KMS-11 (cell line): ENCODE data around the gene FBXO31.

Source experiments
- H2AFZ ChIP-seq: fragments of 200-600 bp; sonication (generic); 2 replicates; pipeline ENCODE4 v1.6.1; 2016; ENCODE audit warnings: antibody characterized with exemption, mixed run types, low read depth
- H3K27ac ChIP-seq: fragments of 200-600 bp; sonication (generic); 2 replicates; pipeline ENCODE4 v1.6.1; 2016; ENCODE audit warnings: mild to moderate bottlenecking, mixed run types
- H3K27me3 ChIP-seq: fragments of 200-600 bp; sonication (generic); 2 replicates; pipeline ENCODE4 v1.6.1; 2017; ENCODE audit warnings: mild to moderate bottlenecking, low read depth, mixed run types, moderate library complexity; ENCODE audit not compliant: insufficient read depth
- H3K36me3 ChIP-seq: fragments of 200-600 bp; sonication (generic); 2 replicates; pipeline ENCODE4 v1.6.1; 2017; ENCODE audit warnings: mild to moderate bottlenecking, mixed run types; ENCODE audit not compliant: insufficient read depth
- H3K4me1 ChIP-seq: fragments of 200-600 bp; sonication (generic); 2 replicates; pipeline ENCODE4 v1.6.1; 2016; ENCODE audit warnings: mild to moderate bottlenecking, low read depth, mixed run types; ENCODE audit not compliant: poor library complexity, severe bottlenecking
- H3K4me2 ChIP-seq: fragments of 200-600 bp; sonication (generic); 2 replicates; pipeline ENCODE4 v1.7.0; 2016; ENCODE audit warnings: mild to moderate bottlenecking, mixed run types
- H3K4me3 ChIP-seq: fragments of 200-600 bp; sonication (generic); IDR thresholded peaks from 2 replicates; pipeline ENCODE4 v1.6.1; 2017; ENCODE audit warnings: low read depth, low read length, mixed read lengths; ENCODE audit not compliant: insufficient read depth
- H3K79me2 ChIP-seq: fragments of 200-600 bp; sonication (generic); 2 replicates; pipeline ENCODE4 v1.6.1; 2016; ENCODE audit warnings: low read depth, mixed run types; ENCODE audit not compliant: insufficient read depth
- H3K9ac ChIP-seq: fragments of 200-600 bp; sonication (generic); 2 replicates; pipeline ENCODE4 v1.6.1; 2016; ENCODE audit warnings: mild to moderate bottlenecking, mixed run types
- H4K20me1 ChIP-seq: fragments of 200-600 bp; sonication (generic); 2 replicates; pipeline ENCODE4 v1.6.1; 2016; ENCODE audit warnings: mild to moderate bottlenecking, mixed run types; ENCODE audit not compliant: insufficient read depth
- TF ChIP-seq, protein P1 (sequence below): fragments of 200-600 bp; sonication (generic); conservative IDR thresholded peaks from 2 replicates; pipeline ENCODE4 v1.6.1; 2017; ENCODE audit warnings: low read depth, mild to moderate bottlenecking, antibody characterized with exemption, low read length, moderate library complexity, mixed read lengths

The FBXO31 gene

DNA sequence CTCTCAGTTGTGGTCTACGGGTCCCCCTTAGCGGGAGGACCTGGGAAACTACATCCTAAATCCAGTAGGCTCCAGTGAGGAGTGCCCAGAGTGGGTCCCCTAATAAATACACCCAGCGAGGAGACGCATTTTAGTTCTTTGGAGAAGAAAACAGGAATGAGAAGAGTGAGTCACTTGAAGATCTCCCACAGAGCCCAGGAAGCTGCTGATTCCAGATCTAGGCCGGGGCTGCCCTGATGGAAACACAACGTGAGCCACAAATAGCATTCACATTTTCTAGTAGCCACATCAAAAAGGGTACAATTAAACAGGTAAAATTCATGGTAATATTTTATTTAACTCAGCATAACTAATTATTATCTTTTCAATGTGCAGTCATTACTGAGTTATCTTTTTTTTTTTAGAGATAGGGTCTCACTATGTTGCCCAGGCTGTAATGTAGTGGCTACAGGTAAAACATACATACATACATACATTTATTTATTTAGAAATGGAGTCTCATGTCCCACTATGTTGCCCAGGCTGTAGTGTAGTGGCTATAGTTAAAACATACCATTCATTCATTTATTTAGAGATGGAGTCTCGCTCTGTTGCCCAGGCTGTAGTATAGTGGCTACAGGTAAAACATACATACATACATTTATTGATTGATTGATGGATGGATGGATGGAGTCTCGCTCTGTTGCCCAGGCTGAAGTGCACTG lies 21.5 kb downstream of the FBXO31 start:
- Histone ChIP-seq H3K4me3 (no peak overlapping the region), H3K4me2 (no peak overlapping the region), H2AFZ (no peak overlapping the region), H4K20me1 (no peaks in the 10 kb centered on the region), H3K27ac (no peak overlapping the region), H3K4me1 (no peaks in the 10 kb centered on the region), H3K9ac (no peak overlapping the region), H3K36me3 (no peaks in the 10 kb centered on the region; the same call in 1 of the 2 replicates), H3K79me2 (peaks cover 26% of the 10 kb centered on the region; the same call in 1 of the 2 replicates), H3K27me3 (no peaks in the 10 kb centered on the region)
- TF ChIP-seq, protein P1, sequence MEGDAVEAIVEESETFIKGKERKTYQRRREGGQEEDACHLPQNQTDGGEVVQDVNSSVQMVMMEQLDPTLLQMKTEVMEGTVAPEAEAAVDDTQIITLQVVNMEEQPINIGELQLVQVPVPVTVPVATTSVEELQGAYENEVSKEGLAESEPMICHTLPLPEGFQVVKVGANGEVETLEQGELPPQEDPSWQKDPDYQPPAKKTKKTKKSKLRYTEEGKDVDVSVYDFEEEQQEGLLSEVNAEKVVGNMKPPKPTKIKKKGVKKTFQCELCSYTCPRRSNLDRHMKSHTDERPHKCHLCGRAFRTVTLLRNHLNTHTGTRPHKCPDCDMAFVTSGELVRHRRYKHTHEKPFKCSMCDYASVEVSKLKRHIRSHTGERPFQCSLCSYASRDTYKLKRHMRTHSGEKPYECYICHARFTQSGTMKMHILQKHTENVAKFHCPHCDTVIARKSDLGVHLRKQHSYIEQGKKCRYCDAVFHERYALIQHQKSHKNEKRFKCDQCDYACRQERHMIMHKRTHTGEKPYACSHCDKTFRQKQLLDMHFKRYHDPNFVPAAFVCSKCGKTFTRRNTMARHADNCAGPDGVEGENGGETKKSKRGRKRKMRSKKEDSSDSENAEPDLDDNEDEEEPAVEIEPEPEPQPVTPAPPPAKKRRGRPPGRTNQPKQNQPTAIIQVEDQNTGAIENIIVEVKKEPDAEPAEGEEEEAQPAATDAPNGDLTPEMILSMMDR, result no peak

DNA sequence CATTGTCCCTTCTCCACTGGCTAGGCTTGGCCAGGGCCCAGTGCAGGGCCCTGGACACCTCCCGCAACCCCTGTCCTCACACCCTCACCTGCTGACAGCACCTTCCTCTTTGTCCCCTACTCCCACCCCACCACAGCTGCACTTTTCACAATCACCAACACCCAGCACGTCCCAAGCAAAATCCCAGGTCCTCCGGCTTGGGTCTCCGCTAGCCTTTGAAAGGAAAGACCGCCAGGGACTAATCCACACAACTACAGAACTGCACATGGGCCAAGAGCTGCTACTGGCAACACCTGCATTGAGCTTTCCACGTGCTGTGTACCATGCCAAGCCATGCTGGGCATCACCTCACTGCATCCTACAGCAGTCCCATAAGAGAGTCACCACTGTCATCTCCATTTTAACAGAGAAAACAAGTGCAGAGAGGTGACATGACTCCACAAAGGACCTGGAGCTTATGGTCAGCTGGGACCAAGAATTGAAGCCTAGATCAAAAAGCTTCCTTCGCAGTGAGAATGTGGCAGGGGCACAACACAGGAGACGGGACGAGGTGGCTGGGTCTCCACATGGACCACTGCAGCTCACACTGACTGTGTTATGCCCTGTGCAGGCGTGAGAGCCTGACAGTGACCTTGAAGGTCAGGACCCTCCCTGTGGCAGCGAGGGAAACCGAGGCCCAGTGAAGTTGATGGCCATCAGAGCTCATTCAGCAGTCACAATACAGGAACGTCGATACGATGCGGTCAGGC lies 22.5 kb downstream of the FBXO31 start:
- H3K9ac ChIP-seq, result no peak overlapping the region
- no peaks in the 10 kb centered on the region for H3K27me3 ChIP-seq
- TF ChIP-seq, protein P1, result no peak
- no peaks in the 10 kb centered on the region; the same call in 1 of the 2 replicates for H3K36me3 ChIP-seq
- H3K4me3 ChIP-seq, result no peak overlapping the region
- H2AFZ ChIP-seq, result no peak overlapping the region
- H3K79me2 ChIP-seq, result peaks cover 17% of the 10 kb centered on the region; the same call in 1 of the 2 replicates
- H4K20me1 ChIP-seq, result no peaks in the 10 kb centered on the region
- H3K27ac ChIP-seq, result no peak overlapping the region
- no peak overlapping the region for H3K4me2 ChIP-seq
- H3K4me1 ChIP-seq, result no peaks in the 10 kb centered on the region

DNA sequence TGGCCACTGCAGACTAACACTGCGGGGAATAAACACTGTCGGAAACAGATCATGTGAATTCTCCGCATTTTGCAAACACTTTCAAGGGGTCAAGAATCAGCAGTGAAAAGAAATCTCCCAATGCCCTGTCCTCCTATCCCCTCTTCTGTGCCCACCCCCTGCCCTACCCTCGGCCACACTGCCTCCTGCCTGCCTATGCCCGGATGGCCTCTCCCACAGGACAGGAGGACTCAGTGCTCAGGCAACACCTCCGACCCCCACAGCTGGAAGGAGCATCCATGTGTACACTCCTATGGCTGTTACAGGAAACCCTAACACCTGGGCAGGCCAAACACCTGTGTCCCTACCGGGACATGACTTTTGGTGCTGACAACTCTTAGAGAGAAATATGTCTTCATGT lies 24.5 kb downstream of the FBXO31 start:
- no peak overlapping the region for H3K9ac ChIP-seq
- H3K79me2 ChIP-seq, result peaks cover under 1% of the 10 kb centered on the region; the same call in 1 of the 2 replicates
- no peaks in the 10 kb centered on the region; the same call in 1 of the 2 replicates for H3K36me3 ChIP-seq
- no peak overlapping the region for H2AFZ ChIP-seq
- no peaks in the 10 kb centered on the region for H3K4me1 ChIP-seq
- H3K27me3 ChIP-seq, result no peaks in the 10 kb centered on the region
- no peak overlapping the region for H3K4me3 ChIP-seq
- no peaks in the 10 kb centered on the region for H4K20me1 ChIP-seq
- no peak overlapping the region for H3K27ac ChIP-seq
- no peak overlapping the region for H3K4me2 ChIP-seq
- TF ChIP-seq, protein P1, result no peak

DNA sequence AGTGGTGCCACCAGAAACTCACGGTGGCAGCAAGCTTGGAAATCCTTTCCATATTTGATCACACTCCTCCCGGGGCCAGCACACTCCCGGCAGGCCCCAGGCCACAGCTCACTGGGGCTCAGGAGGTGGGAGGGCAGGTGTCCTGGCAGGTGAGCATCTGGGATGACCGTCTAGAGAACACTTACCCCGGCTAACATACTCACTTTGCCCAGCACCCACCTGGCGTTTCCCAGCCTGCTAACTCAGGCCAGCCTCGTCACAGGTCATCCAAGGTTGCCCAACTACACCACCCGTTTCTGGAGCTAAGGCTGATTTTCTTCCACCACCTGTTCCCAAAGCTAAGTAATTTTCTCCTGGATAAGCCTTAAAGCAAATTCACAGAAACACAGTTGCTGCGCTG lies 24.9 kb downstream of the FBXO31 start:
- Histone ChIP-seq H3K36me3 (no peaks in the 10 kb centered on the region; the same call in 1 of the 2 replicates), H3K4me3 (no peak overlapping the region), H3K27ac (no peak overlapping the region), H3K27me3 (no peaks in the 10 kb centered on the region), H2AFZ (no peak overlapping the region), H3K9ac (no peak overlapping the region), H3K79me2 (no peaks in the 10 kb centered on the region; the same call in 1 of the 2 replicates), H4K20me1 (no peaks in the 10 kb centered on the region), H3K4me2 (no peak overlapping the region), H3K4me1 (no peaks in the 10 kb centered on the region)
- TF ChIP-seq, protein P1, result no peak
